Heart left ventricle (tissue), 16 donors: ENCODE data around the gene ALKBH6. TPM values are rescaled to one million over a fixed set of nuclear protein-coding genes. Genes with fewer than 3 reads are reported as not detected.

Source experiments
- ATAC-seq, 4 donors: fragments of 200-7000 bp; cut with Tn5 transposase; one replicate each; pipeline ENCODE4 v1.9.1; 2020 to 2022; ENCODE audit warnings: moderate library complexity in 4 of 4, mild to moderate bottlenecking in 3 of 4, moderate number of reproducible peaks in 1 of 4
- DNase-seq, 5 donors: peaks; one replicate each; pipeline ENCODE4 v3.0.0-alpha.2; 2020
- H3K27ac ChIP-seq, 12 donors: fragments of 200-600 bp; sonication (generic) in 4 of 12; one replicate each; pipeline versions ENCODE4 v1.5.0 to v1.8.0; 2016 to 2022; ENCODE audit warnings: mild to moderate bottlenecking in 2 of 12
- H3K27me3 ChIP-seq, 9 donors: fragments of 200-600 bp; sonication (generic) in 2 of 9; one replicate each; pipeline versions ENCODE4 v1.5.1 to v1.8.0; 2016 to 2022; ENCODE audit warnings: mild to moderate bottlenecking in 3 of 9
- H3K36me3 ChIP-seq, 9 donors: fragments of 200-600 bp; sonication (generic) in 2 of 9; one replicate each; pipeline versions ENCODE4 v1.5.0 to v1.8.0; 2018 to 2022; ENCODE audit warnings: mild to moderate bottlenecking in 2 of 9
- H3K4me1 ChIP-seq, 12 donors: fragments of 200-600 bp; sonication (generic) in 4 of 12; one replicate each; pipeline versions ENCODE4 v1.5.0 to v1.8.0; 2016 to 2022; ENCODE audit warnings: mild to moderate bottlenecking in 3 of 12
- H3K4me3 ChIP-seq, 12 donors: fragments of 200-600 bp; sonication (generic) in 4 of 12; one replicate each; pipeline versions ENCODE4 v1.5.0 to v1.8.0; 2017 to 2022; ENCODE audit warnings: mild to moderate bottlenecking in 9 of 12, moderate library complexity in 4 of 12
- H3K9me3 ChIP-seq, 12 donors: fragments of 200-600 bp; sonication (generic) in 4 of 12; one replicate each; pipeline versions ENCODE4 v1.5.0 to v1.8.0; 2016 to 2022; ENCODE audit warnings: mild to moderate bottlenecking in 1 of 12
- POLR2A ChIP-seq, 2 donors: fragments of 450-650 bp; IDR thresholded peaks; one replicate each; pipeline ENCODE4 v1.6.1; 2017; ENCODE audit warnings: antibody characterized with exemption in 2 of 2, mild to moderate bottlenecking in 2 of 2, moderate library complexity in 2 of 2
- WGBS, 4 donors: extraction: QIAGEN DNeasy Blood & Tissue Kit in 2 of 4; methylation state at CpG; one replicate each; pipeline versions ENCODE4 v1.1.5 to v1.1.7; 2013 to 2018; 5-methylcytosine and 5-hydroxymethylcytosine counted together
- intact Hi-C, 10 donors: fragments of 100-400 bp; cut with DNase I; formaldehyde crosslinking; loops; one replicate each; pipeline versions ENCODE4 v1.11.1 to v1.14.2; 2022
- polyA plus RNA-seq, 2 donors: library from polyadenylated mRNA; stranded (reverse); fragments of 200-250 nt; gene quantifications; one replicate each; pipeline ENCODE4 v1.2.3, GENCODE V29; 2013
- total RNA-seq, 9 donors: library from RNA; depleted of rRNA in 2 of 9; stranded (reverse); fragments of >200 nt in 2 of 9; fragmentation: NEBNext Ultra II Directional in 3 of 9; extraction: Animal tissue kit (Norgen Biotek cat#: 25700) in 3 of 9; gene quantifications; one replicate each; pipeline versions ENCODE4 v1.1.0 to v1.2.4, GENCODE V29; 2016 to 2023
- TF ChIP-seq, protein P1 (sequence below), 12 donors: fragments of 200-600 bp; sonication (generic) in 4 of 12; IDR thresholded peaks; one replicate each; pipeline versions ENCODE4 v1.5.0 to v1.8.0; 2018 to 2022; ENCODE audit warnings: antibody characterized with exemption in 12 of 12, mild to moderate bottlenecking in 5 of 12
- donor health status: ischemic (EF 13 %, LVEDD 7.1; RV severe dilation, severe dysfunction).
- donor health status: healthy with polysubstance abuse.
- donor health status: DM: no; HTN: yes; CAD: no.
- donor health status: DM: no; HTN: no; CAD: no.
- donor health status: ischemic (EF 25% LVEDD 6.9; RV normal size, moderate dysfunction).
- donor health status: ischemic (EF 25% LVEDD 5.7; RV mildly dilated, moderate dysfunction).
- donor health status: healthy.
- donor health status: DM: yes; HTN: yes; CAD: no.
- donor health status: ischemic (EF 35%, LVEDD 5.7; RV mildly dilated, moderate dysfunction).
- donor health status: nonischemic (EF 11% LVEDD 7.7; RV severe dilation, severe dysfunction).
- donor health status: DM: yes; HTN: yes; CAD: no.
- donor health status: PGD.
- donor health status: ischemic (EF 29% LVEDD 5.4; RV normal size, mild dysfunction).
- donor health status: nonischemic (EF 23%, LVEDD 6.1; RV moderate dilation, normal function).

The ALKBH6 gene
- total and polyA plus RNA-seq, 11 donors: 7.3 to 22.5 (median 13.0) TPM

DNA sequence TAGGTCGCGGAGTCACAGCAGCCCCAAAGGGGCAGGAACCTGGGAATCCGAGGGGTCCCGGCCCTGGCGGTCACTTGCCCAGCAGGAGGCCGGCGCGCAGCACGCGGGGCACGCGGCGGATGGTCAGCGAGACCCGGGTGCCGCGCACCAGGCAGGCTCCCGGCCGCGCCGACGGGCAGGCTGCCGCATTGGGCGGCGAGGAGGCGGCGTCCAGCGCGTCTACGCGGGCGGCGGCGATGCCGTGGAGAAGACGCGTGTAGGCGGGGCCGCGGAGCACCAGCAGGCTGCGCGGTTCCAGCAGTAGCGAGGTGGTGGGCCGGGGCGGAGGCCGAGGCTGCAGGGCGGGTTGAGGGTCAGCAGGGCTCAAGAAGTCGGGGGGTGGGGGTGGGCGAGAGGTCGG, 4.8 kb downstream of the ALKBH6 start:
- peak in 1 of 2 donors; percentile 17 for TF ChIP-seq POLR2A (IDR thresholded peaks at IDR 0.05)
- TF ChIP-seq, protein P1, sequence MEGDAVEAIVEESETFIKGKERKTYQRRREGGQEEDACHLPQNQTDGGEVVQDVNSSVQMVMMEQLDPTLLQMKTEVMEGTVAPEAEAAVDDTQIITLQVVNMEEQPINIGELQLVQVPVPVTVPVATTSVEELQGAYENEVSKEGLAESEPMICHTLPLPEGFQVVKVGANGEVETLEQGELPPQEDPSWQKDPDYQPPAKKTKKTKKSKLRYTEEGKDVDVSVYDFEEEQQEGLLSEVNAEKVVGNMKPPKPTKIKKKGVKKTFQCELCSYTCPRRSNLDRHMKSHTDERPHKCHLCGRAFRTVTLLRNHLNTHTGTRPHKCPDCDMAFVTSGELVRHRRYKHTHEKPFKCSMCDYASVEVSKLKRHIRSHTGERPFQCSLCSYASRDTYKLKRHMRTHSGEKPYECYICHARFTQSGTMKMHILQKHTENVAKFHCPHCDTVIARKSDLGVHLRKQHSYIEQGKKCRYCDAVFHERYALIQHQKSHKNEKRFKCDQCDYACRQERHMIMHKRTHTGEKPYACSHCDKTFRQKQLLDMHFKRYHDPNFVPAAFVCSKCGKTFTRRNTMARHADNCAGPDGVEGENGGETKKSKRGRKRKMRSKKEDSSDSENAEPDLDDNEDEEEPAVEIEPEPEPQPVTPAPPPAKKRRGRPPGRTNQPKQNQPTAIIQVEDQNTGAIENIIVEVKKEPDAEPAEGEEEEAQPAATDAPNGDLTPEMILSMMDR (IDR thresholded peaks at IDR 0.05): no peak
- intact Hi-C loops: no loop called here
- Histone ChIP-seq H3K27me3 (no peaks in the 10 kb centered on the region), H3K36me3 (peaks cover 0 to 3% (median 0%) of the 10 kb centered on the region in 9 donors), H3K27ac (peak overlapping the region in 5 of 12 donors; percentile 33 to 76 (median 39)), H3K4me1 (peaks cover 0 to 24% (median 11%) of the 10 kb centered on the region in 12 donors), H3K4me3 (peak overlapping the region in 10 of 12 donors; percentile 25 to 59 (median 50)), H3K9me3 (no peaks in the 10 kb centered on the region)
- WGBS, 4 donors: 1 to 4% (median 2%) methylated on average over 18 to 50 of the region's 50 CpGs
- ATAC-seq (peak in 3 of 4 donors; percentile 23 to 66 (median 48)), DNase-seq (peak; percentile 69 to 80 (median 75))

GRCh38 chr19:36008336-36008978, 5.6 kb downstream of the ALKBH6 start, which contains the start of gene SYNE4:
SYNE4 (minus strand) TSS chr19:36008813; CDS start chr19:36008681, 132 bp downstream.
- TF ChIP-seq, protein P1 (IDR thresholded peaks at IDR 0.05): no peak
- TF ChIP-seq POLR2A (IDR thresholded peaks at IDR 0.05): no peak
- DNase-seq: no peak
- Histone ChIP-seq H3K4me1 (peaks cover 0 to 21% (median 11%) of the 10 kb centered on the region in 12 donors), H3K27me3 (no peaks in the 10 kb centered on the region), H3K9me3 (no peaks in the 10 kb centered on the region), H3K36me3 (peaks cover 0 to 5% (median 0%) of the 10 kb centered on the region in 9 donors), H3K4me3 (peak within 1 kb of the TSS in 10 of 12 donors; percentile 25 to 59 (median 50)), H3K27ac (peak within 1 kb of the TSS in 5 of 12 donors; percentile 33 to 76 (median 39))
- 53 to 60% (median 56%) methylated on average over 6 to 19 of the region's 19 CpGs for WGBS, 4 donors
- intact Hi-C loops: no loop called here
- ATAC-seq: peak in 1 of 4 donors; percentile 15

GRCh38 chr19:36006955-36007354, 7.1 kb downstream of the ALKBH6 start:
- intact Hi-C loops: no loop called here
- H3K9me3 ChIP-seq: no peaks in the 10 kb centered on the region
- H3K36me3 ChIP-seq: peaks cover 0 to 7% (median 0%) of the 10 kb centered on the region in 9 donors
- ATAC-seq (no peak), DNase-seq (no peak)
- no peak overlapping the region for H3K27ac ChIP-seq
- H3K4me3 ChIP-seq: no peak overlapping the region
- H3K4me1 ChIP-seq: peaks cover 0 to 14% (median 5%) of the 10 kb centered on the region in 12 donors
- H3K27me3 ChIP-seq: no peaks in the 10 kb centered on the region
- TF ChIP-seq POLR2A (IDR thresholded peaks at IDR 0.05): no peak
- TF ChIP-seq, protein P1 (IDR thresholded peaks at IDR 0.05): no peak
- 88 to 91% (median 90%) methylated on average over 5 of the region's 5 CpGs for WGBS, 4 donors

DNA sequence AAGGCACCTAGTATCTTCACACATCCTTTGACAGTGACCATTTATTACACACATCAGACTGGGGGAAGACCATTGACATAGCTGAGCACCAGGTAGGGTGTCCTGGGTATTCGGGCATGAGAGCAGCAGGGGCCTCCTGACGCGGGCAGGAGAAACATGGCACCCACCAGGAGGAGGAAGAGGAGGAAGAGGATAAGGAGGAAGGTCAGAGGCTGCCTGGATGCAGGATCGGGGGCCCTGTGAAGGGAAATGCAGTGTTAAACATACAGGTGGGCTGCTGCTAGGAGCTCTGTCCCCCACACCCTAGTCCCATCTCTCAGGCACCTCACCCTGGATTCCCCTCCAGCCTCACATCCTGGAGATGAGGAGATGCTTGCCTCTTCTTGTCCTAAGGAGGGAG, 10.7 kb downstream of the ALKBH6 start:
- intact Hi-C loops: no loop called here
- peaks cover 0 to 20% (median 10%) of the 10 kb centered on the region in 9 donors for H3K36me3 ChIP-seq
- ATAC-seq (no peak), DNase-seq (no peak)
- peaks cover 0 to 16% (median 4%) of the 10 kb centered on the region in 12 donors for H3K4me1 ChIP-seq
- H3K27ac ChIP-seq: no peak overlapping the region
- H3K9me3 ChIP-seq: no peaks in the 10 kb centered on the region
- 92 to 95% (median 94%) methylated on average over 4 of the region's 4 CpGs for WGBS, 4 donors
- H3K27me3 ChIP-seq: no peaks in the 10 kb centered on the region
- no peak overlapping the region for H3K4me3 ChIP-seq
- TF ChIP-seq, protein P1 (IDR thresholded peaks at IDR 0.05): no peak
- no peak for TF ChIP-seq POLR2A (IDR thresholded peaks at IDR 0.05)
